DOHH2 (cell line): ENCODE data around the gene CA14.
"Not testable (repeated sequence)": the region's sequence is repeated elsewhere in the genome, so short reads cannot be mapped to it uniquely, and the experiment has no call there.

Source experiments
- EZH2phosphoT487 ChIP-seq: fragments of 200-600 bp; sonication (generic); IDR thresholded peaks from 2 replicates; pipeline ENCODE4 v1.6.1; 2017; ENCODE audit warnings: borderline replicate concordance, mild to moderate bottlenecking, antibody characterized with exemption, low read length, moderate library complexity, mixed read lengths
- TF ChIP-seq, protein P1 (sequence below): fragments of 200-600 bp; sonication (generic); IDR thresholded peaks from one replicate; pipeline ENCODE4 v1.5.1; 2014; ENCODE audit warnings: antibody characterized with exemption, mild to moderate bottlenecking, low read depth, low read length; ENCODE audit not compliant: poor library complexity, severe bottlenecking

- TF ChIP-seq, protein P1, sequence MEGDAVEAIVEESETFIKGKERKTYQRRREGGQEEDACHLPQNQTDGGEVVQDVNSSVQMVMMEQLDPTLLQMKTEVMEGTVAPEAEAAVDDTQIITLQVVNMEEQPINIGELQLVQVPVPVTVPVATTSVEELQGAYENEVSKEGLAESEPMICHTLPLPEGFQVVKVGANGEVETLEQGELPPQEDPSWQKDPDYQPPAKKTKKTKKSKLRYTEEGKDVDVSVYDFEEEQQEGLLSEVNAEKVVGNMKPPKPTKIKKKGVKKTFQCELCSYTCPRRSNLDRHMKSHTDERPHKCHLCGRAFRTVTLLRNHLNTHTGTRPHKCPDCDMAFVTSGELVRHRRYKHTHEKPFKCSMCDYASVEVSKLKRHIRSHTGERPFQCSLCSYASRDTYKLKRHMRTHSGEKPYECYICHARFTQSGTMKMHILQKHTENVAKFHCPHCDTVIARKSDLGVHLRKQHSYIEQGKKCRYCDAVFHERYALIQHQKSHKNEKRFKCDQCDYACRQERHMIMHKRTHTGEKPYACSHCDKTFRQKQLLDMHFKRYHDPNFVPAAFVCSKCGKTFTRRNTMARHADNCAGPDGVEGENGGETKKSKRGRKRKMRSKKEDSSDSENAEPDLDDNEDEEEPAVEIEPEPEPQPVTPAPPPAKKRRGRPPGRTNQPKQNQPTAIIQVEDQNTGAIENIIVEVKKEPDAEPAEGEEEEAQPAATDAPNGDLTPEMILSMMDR, result not testable (repeated sequence)
- TF ChIP-seq EZH2phosphoT487, result not testable (repeated sequence)
Observed at GRCh38 chr1:150232921-150233320, 24.7 kb upstream of the CA14 start.
